ENCODE data around the gene TLE1. TPM values are rescaled to one million over a fixed set of nuclear protein-coding genes. Genes with fewer than 3 reads are reported as not detected.

Gene TLE1
- total RNA-seq, 3 donors from 2014 or later: 42.9 to 51.8 (median 47.3) TPM

DNA sequence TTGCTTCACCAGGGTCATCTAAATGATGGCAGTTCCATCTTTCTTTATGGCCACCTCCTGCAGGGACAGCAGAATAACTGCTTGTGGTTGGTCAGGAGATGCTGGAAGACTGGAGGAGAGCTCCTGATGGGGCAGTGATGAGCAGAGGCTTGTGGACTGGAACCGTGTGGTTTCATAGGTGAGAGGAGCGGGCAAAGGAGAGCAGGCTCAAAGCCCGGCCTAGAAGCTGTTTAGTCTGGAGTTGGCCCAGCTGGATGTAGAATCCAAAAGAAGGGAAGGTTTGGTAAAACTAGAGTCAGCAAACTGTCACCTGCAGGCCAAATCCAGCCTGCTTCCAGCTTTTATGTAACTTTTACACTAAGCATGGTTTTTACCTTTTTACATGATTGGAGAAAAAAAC, 32.9 kb upstream of the TLE1 start:
- no peaks in the 10 kb centered on the region for H3K4me1 ChIP-seq (ENCODE audit: low read depth)
- no peaks in the 10 kb centered on the region for H3K9me3 ChIP-seq
- no peak for ATAC-seq
- no peaks in the 10 kb centered on the region for H3K36me3 ChIP-seq (ENCODE audit: low read depth)
- no peak overlapping the region for H3K4me3 ChIP-seq
- no peak for TF ChIP-seq CTCF (IDR thresholded peaks at IDR 0.05)
- intact Hi-C loops (cut with DNase I, micrococcal nuclease): no loop called here
- DNase-seq: no peak

GRCh38 chr9:81720450-81721086, 31.2 kb upstream of the TLE1 start:
- ATAC-seq (no peak), DNase-seq (no peak)
- intact Hi-C loops (cut with DNase I, micrococcal nuclease): no loop called here
- Histone ChIP-seq H3K36me3 (ENCODE audit: low read depth) (no peaks in the 10 kb centered on the region), H3K4me1 (ENCODE audit: low read depth) (no peaks in the 10 kb centered on the region), H3K4me3 (no peak overlapping the region), H3K9me3 (no peaks in the 10 kb centered on the region)
- TF ChIP-seq CTCF (IDR thresholded peaks at IDR 0.05): no peak

- Histone ChIP-seq H3K4me3 (no peak overlapping the region), H3K4me1 (ENCODE audit: low read depth) (no peaks in the 10 kb centered on the region), H3K36me3 (ENCODE audit: low read depth) (no peaks in the 10 kb centered on the region), H3K9me3 (no peaks in the 10 kb centered on the region)
- peak; percentile 15 for ATAC-seq
- intact Hi-C loops (cut with DNase I, micrococcal nuclease): no loop called here
- no peak for TF ChIP-seq CTCF (IDR thresholded peaks at IDR 0.05)
- no peak for DNase-seq
Observed at GRCh38 chr9:81719972-81720371, 30.6 kb upstream of the TLE1 start.

DNA sequence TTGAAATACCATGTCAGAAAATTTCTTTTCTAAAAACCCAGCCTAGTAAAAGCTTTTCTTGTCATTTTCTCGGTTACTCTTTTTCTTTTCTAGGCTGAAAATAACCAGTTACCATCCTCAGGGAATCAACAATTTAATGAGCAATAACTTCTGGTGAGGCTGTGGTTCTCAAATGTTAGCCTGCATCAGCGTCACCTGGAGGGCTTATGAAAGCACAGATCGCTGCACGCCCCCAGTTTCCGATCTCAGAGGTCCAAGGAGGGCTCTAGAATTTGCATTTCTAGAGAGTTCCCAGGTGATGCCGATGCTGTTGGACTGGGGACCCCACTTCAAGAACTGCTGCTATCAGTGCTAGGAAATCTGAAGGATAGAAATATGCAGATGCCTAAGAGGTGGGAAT, 28.9 kb upstream of the TLE1 start:
- no peaks in the 10 kb centered on the region for H3K4me1 ChIP-seq (ENCODE audit: low read depth)
- DNase-seq (no peak), ATAC-seq (no peak)
- no peaks in the 10 kb centered on the region for H3K36me3 ChIP-seq (ENCODE audit: low read depth)
- TF ChIP-seq CTCF (IDR thresholded peaks at IDR 0.05): no peak
- intact Hi-C loops (cut with DNase I, micrococcal nuclease): no loop called here
- H3K9me3 ChIP-seq: no peaks in the 10 kb centered on the region
- H3K4me3 ChIP-seq: no peak overlapping the region

- peak; percentile 91 for ATAC-seq
- no peak for DNase-seq
- Histone ChIP-seq H3K4me3 (no peak overlapping the region), H3K4me1 (ENCODE audit: low read depth) (no peaks in the 10 kb centered on the region), H3K36me3 (ENCODE audit: low read depth) (no peaks in the 10 kb centered on the region), H3K9me3 (no peaks in the 10 kb centered on the region)
- no peak for TF ChIP-seq CTCF (IDR thresholded peaks at IDR 0.05)
- intact Hi-C loops (cut with DNase I, micrococcal nuclease): no loop called here
Observed at GRCh38 chr9:81717747-81718077, 28.4 kb upstream of the TLE1 start.
